ENCODE results near the gene LRRN2.
"Not testable (repeated sequence)": the region's sequence is repeated elsewhere in the genome, so short reads cannot be mapped to it uniquely, and the experiment has no call there.

LRRN2 gene

DNA sequence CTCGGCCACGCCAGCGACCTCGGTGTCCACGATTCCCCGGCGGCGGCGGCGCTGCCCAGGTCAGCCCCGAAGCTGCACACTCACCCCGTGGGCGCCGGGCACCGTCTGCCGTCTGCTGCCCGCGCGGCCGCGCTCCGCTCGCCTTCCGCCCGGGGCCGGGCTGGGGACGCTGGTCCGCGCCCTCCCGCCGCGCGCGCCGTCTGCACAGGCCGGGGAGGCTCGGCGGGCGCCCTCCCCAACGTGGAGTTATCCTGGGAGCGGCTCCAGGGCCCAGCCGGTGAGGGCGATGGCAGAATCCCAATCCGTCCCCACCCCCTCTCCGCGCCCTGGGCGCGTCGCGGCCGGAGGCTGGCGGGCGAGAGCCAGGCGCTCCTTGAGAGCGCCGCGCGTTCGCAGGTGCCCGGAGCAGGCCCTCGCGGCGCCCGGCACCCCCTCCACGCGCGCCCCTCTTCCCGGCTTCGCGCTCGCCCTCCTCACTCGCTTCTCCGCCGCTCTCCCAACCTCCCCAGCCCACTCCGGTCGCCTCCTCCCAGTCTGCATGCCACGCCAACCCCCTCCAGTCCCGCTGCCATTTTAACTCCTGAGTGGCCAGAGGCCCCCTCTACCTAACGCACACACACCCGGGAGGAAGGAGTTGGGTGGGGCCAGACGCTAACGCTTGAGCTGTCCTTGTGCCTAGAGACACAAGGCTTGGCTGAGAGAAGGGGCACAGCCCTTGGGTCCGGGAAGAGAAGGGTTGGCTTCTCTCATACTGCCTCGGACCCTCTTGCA, at the start of gene LRRN2:
Gene LRRN2 (minus strand): TSS at position 503 of the 771 bp plus-strand sequence. CDS start 65,746 bp downstream, outside the sequence.
- H3K9me3 Mint-ChIP-seq = no peaks in the 10 kb centered on the region
- H3K4me1 Mint-ChIP-seq = peaks cover 15% of the 10 kb centered on the region
- H3K36me3 Mint-ChIP-seq = no peaks in the 10 kb centered on the region
- H3K4me3 Mint-ChIP-seq = peak within 1 kb of the TSS; percentile 63
- peaks cover 63% of the 10 kb centered on the region for H3K27me3 Mint-ChIP-seq
- ATAC-seq = peak; percentile 26
- no peak within 1 kb of the TSS for H3K27ac Mint-ChIP-seq

GRCh38 chr1:204735042-204735441, 49.5 kb upstream of the LRRN2 start:
- H3K4me1 Mint-ChIP-seq = no peaks in the 10 kb centered on the region
- peaks cover 53% of the 10 kb centered on the region for H3K27me3 Mint-ChIP-seq
- H3K36me3 Mint-ChIP-seq = no peaks in the 10 kb centered on the region
- peaks cover 12% of the 10 kb centered on the region for H3K9me3 Mint-ChIP-seq
- H3K4me3 Mint-ChIP-seq = no peak overlapping the region
- H3K27ac Mint-ChIP-seq = no peak overlapping the region
- no peak for ATAC-seq

DNA sequence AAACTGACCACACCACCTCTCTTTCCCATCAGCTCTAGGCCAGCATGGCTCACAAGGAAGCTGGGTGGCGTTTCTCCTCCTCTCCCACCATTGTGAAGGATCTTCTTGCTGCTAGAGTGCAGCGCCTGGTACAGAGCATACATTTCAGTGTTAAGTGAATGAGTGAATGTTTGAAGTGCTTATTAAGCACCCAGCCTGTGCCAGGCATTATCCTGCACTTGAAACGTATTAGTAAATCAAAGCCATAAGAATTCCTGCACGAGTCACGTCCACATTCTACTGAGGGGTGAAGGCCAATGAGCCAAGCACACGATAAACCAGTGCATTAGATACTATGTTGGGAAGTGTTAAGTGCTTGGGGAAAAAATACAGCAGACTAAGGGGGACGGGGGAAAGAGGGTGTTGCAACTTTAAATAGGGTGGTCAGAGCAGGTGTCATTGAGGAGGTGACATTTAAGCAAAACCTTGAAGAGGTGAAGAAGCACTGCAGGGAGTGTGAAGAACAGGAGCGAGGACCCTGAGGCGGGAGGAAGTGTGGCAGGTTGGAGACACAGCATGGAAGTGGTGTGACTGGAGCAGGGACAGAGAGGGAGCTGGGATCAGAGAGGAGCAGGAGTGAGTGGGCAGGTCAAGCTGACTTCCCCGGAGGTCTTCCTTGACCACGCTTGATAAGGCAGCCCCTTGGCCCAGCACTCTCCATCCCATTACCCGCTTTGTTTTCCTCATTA, 48.5 kb upstream of the LRRN2 start:
- Mint-ChIP-seq H3K36me3 (no peaks in the 10 kb centered on the region), H3K9me3 (peaks cover 12% of the 10 kb centered on the region), H3K4me3 (no peak overlapping the region), H3K4me1 (no peaks in the 10 kb centered on the region), H3K27ac (no peak overlapping the region), H3K27me3 (peaks cover 62% of the 10 kb centered on the region)
- peak; percentile 31 for ATAC-seq

DNA sequence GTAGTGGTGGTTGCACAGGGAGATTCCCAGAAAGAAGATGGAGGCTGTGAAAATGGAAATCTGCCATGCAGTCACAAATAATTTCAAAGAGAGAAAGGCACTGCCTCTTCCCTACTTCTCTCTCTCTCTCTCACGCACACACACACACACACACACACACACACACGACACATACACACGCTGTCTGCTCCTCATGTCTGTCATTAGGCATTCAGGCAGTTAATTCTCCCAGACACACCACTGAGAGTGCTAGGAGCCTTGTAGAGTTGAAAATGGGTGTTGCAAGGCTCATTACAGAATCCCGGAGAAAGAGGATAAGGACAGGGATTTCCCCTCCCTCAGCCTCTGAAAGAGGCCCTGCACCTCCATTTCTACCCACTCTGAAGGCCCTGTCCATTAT, 47.8 kb upstream of the LRRN2 start:
- Mint-ChIP-seq H3K4me1 (no peaks in the 10 kb centered on the region), H3K27me3 (peaks cover 62% of the 10 kb centered on the region), H3K9me3 (peaks cover 10% of the 10 kb centered on the region), H3K27ac (no peak overlapping the region), H3K4me3 (no peak overlapping the region), H3K36me3 (no peaks in the 10 kb centered on the region)
- no peak for ATAC-seq

DNA sequence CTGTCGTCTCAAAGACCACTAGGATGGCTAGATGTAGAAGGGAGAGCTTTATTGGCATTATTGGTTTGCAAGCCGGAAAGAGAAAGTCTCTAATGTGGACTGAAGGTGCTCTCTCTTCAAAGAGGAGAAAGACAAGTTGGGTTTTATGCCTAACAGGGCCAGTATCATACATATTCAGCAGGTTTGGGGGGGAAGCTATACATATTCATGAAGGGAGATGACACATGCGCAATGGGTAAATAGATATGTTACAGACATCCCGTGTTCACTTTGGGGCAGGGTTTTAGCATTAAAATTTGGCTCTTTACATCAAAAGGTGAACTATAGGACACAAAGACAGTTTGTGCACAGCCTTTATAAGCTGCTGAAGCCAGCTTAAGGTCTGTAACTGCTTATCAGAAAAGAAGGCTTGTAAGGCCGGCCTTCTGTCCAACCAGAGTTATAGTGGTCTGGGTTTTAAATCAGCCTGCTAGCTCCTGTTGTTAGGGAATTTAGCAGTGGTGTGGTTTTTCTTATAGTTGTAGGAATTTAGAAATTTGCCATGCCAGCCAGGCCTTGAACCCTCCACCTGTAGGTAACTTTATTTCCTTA, 46.5 kb upstream of the LRRN2 start:
- H3K36me3 Mint-ChIP-seq = no peaks in the 10 kb centered on the region
- H3K4me1 Mint-ChIP-seq = no peaks in the 10 kb centered on the region
- H3K27me3 Mint-ChIP-seq = peaks cover 51% of the 10 kb centered on the region
- H3K4me3 Mint-ChIP-seq = no peak overlapping the region
- ATAC-seq = no peak
- H3K27ac Mint-ChIP-seq = no peak overlapping the region
- peaks cover 3% of the 10 kb centered on the region for H3K9me3 Mint-ChIP-seq

- peaks cover 55% of the 10 kb centered on the region for H3K27me3 Mint-ChIP-seq
- ATAC-seq = no peak
- H3K36me3 Mint-ChIP-seq = no peaks in the 10 kb centered on the region
- H3K9me3 Mint-ChIP-seq = no peaks in the 10 kb centered on the region
- H3K4me3 Mint-ChIP-seq = no peak overlapping the region
- H3K27ac Mint-ChIP-seq = no peak overlapping the region
- no peaks in the 10 kb centered on the region for H3K4me1 Mint-ChIP-seq
These were observed 46.0 kb upstream of the LRRN2 start for GRCh38 chr1:204731509-204731908.

DNA sequence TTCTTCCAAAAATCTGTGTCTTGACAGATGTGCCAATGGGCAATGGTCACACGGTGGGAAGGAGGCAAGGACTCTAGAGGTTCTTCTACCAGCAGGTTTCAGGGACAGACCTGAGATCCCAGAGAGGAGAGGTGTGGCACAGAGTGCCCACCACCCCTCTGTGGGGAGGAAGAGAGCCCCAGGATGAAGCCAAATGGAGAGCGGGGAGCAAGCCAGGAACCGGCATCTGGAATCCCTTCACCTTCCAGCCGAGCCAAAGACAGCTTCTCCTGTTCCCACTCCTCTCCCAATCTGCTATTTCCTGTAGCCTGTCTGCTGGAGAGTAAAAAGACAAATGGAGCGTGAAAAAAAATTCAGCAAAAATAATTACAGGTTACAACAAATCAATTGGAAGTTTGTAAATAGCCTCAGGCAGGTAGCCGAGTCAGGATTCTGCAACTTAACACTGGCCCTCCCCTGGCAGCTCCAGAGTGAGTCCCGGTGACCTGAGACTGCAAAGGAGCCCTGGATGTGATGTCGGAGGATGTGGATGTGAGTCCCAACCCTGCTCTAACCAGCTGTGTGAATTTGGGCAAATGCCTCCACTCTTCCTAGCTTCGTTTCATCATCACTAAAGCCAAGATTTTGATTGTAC, 45.4 kb upstream of the LRRN2 start:
- H3K4me1 Mint-ChIP-seq = no peaks in the 10 kb centered on the region
- H3K27ac Mint-ChIP-seq = no peak overlapping the region
- H3K4me3 Mint-ChIP-seq = no peak overlapping the region
- H3K9me3 Mint-ChIP-seq = no peaks in the 10 kb centered on the region
- H3K36me3 Mint-ChIP-seq = no peaks in the 10 kb centered on the region
- ATAC-seq = no peak
- H3K27me3 Mint-ChIP-seq = peaks cover 61% of the 10 kb centered on the region

- no peaks in the 10 kb centered on the region for H3K4me1 Mint-ChIP-seq
- ATAC-seq = no peak
- H3K27ac Mint-ChIP-seq = no peak overlapping the region
- H3K27me3 Mint-ChIP-seq = peaks cover 65% of the 10 kb centered on the region
- H3K9me3 Mint-ChIP-seq = no peaks in the 10 kb centered on the region
- H3K4me3 Mint-ChIP-seq = no peak overlapping the region
- H3K36me3 Mint-ChIP-seq = no peaks in the 10 kb centered on the region
These were observed 44.0 kb upstream of the LRRN2 start for GRCh38 chr1:204729516-204729915.

- H3K27me3 Mint-ChIP-seq = peaks cover 54% of the 10 kb centered on the region
These were observed 42.9 kb upstream of the LRRN2 start for GRCh38 chr1:204728456-204728855.

GRCh38 chr1:204728045-204728444, 42.5 kb upstream of the LRRN2 start:
- no peak for ATAC-seq
- no peaks in the 10 kb centered on the region for H3K4me1 Mint-ChIP-seq
- no peaks in the 10 kb centered on the region for H3K9me3 Mint-ChIP-seq
- no peaks in the 10 kb centered on the region for H3K36me3 Mint-ChIP-seq
- peaks cover 50% of the 10 kb centered on the region for H3K27me3 Mint-ChIP-seq
- H3K4me3 Mint-ChIP-seq = no peak overlapping the region
- no peak overlapping the region for H3K27ac Mint-ChIP-seq

More at GRCh38 chr1:204728456-204728855, 42.9 kb upstream of the LRRN2 start:
- no peak for ATAC-seq
- no peaks in the 10 kb centered on the region for H3K4me1 Mint-ChIP-seq
- no peak overlapping the region for H3K4me3 Mint-ChIP-seq
- no peaks in the 10 kb centered on the region for H3K9me3 Mint-ChIP-seq
- H3K27ac Mint-ChIP-seq = no peak overlapping the region
- H3K36me3 Mint-ChIP-seq = no peaks in the 10 kb centered on the region

GRCh38 chr1:204727438-204727837, 41.9 kb upstream of the LRRN2 start:
- H3K27me3 Mint-ChIP-seq = peaks cover 44% of the 10 kb centered on the region
- H3K36me3 Mint-ChIP-seq, H3K4me3 Mint-ChIP-seq, ATAC-seq, H3K4me1 Mint-ChIP-seq, H3K9me3 Mint-ChIP-seq, H3K27ac Mint-ChIP-seq: not testable (repeated sequence)

DNA sequence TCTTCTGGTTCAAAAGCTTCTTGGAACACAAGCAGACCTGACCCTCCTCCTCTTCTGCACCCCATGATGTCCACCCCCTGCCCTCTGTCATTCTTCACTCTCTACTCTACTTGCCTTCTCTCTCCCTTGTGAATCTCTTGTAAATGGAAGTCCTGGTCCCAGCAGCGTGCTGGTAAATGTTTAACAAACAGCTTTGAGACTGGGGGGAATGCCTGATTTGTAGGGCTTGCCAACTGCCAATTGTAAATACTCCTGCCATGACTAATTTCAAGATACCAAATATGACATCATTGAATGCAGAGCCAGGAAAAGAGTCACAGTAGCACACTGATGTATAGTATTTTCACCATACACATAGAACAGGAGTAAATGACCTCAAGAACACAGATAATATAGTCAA, 40.9 kb upstream of the LRRN2 start:
- Mint-ChIP-seq H3K27ac (no peak overlapping the region), H3K4me3 (no peak overlapping the region), H3K9me3 (no peaks in the 10 kb centered on the region), H3K27me3 (peaks cover 37% of the 10 kb centered on the region), H3K4me1 (no peaks in the 10 kb centered on the region), H3K36me3 (no peaks in the 10 kb centered on the region)
- ATAC-seq = no peak

GRCh38 chr1:204725821-204726448, 40.4 kb upstream of the LRRN2 start:
- no peak for ATAC-seq
- Mint-ChIP-seq H3K4me3 (no peak overlapping the region), H3K36me3 (no peaks in the 10 kb centered on the region), H3K27me3 (peaks cover 32% of the 10 kb centered on the region), H3K9me3 (no peaks in the 10 kb centered on the region), H3K4me1 (no peaks in the 10 kb centered on the region), H3K27ac (no peak overlapping the region)

GRCh38 chr1:204723131-204723787, 37.7 kb upstream of the LRRN2 start:
- ATAC-seq = no peak
- H3K9me3 Mint-ChIP-seq = peaks cover 2% of the 10 kb centered on the region
- no peaks in the 10 kb centered on the region for H3K4me1 Mint-ChIP-seq
- H3K4me3 Mint-ChIP-seq = no peak overlapping the region
- H3K27ac Mint-ChIP-seq = no peak overlapping the region
- peaks cover 14% of the 10 kb centered on the region for H3K27me3 Mint-ChIP-seq
- no peaks in the 10 kb centered on the region for H3K36me3 Mint-ChIP-seq

Measured in stimulated activated memory B cell treated with anti-CD40 and anti-IgM and Interleukin-4, amounts not matched to agents 10 μg/mL and 1 μg/mL and 100 μg/mL, for 72 hours (primary cell).